Gastroesophageal sphincter (tissue), 3 donors: ENCODE measurements around the gene OR4C6.

Source experiments
- POLR2AphosphoS5 ChIP-seq: sonication (generic); formaldehyde crosslinking; IDR thresholded peaks from one replicate; pipeline ENCODE4 v1.6.1; 2017; ENCODE audit warnings: antibody characterized with exemption
- TF ChIP-seq, protein P1 (sequence below), 4 experiments: fragments of 200-600 bp in 2 of 4; fragments of 450-650 bp in 2 of 4; sonication (generic) in 1 of 4; IDR thresholded peaks; one replicate each; pipeline ENCODE4 v1.5.1; 2017 to 2019; ENCODE audit warnings: antibody characterized with exemption in 4 of 4, mild to moderate bottlenecking in 2 of 4, moderate library complexity in 2 of 4

DNA sequence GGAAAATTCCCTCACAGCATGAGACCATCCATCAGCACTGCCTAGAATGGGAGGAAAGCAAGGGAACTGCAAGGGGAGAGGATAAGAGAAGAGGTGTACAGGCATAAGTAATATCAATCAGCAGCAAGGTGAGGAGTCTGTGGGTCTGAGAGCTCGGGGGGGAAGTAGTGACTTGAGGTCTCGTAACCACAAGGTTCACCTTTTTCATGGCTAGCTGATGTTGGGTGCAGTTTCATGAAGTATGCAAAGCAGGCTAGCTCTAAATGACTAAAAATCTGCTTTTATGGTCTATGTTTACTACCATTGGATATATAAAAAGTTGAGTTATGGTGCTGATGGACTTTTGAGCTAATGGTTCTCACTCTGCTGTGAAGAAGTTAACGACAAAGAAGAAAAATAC, 35.8 kb downstream of the OR4C6 start:
- no peak for TF ChIP-seq POLR2AphosphoS5
- TF ChIP-seq, protein P1, sequence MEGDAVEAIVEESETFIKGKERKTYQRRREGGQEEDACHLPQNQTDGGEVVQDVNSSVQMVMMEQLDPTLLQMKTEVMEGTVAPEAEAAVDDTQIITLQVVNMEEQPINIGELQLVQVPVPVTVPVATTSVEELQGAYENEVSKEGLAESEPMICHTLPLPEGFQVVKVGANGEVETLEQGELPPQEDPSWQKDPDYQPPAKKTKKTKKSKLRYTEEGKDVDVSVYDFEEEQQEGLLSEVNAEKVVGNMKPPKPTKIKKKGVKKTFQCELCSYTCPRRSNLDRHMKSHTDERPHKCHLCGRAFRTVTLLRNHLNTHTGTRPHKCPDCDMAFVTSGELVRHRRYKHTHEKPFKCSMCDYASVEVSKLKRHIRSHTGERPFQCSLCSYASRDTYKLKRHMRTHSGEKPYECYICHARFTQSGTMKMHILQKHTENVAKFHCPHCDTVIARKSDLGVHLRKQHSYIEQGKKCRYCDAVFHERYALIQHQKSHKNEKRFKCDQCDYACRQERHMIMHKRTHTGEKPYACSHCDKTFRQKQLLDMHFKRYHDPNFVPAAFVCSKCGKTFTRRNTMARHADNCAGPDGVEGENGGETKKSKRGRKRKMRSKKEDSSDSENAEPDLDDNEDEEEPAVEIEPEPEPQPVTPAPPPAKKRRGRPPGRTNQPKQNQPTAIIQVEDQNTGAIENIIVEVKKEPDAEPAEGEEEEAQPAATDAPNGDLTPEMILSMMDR (IDR thresholded peaks at IDR 0.05): no peak
